PFSK-1 (cell line): ENCODE measurements around the gene REPIN1.

Experiments
- FOXP2 ChIP-seq: optimal IDR thresholded peaks from 2 replicates; pipeline ENCODE3; 2011; ENCODE audit warnings: borderline replicate concordance, control low read depth, inconsistent platforms; ENCODE audit not compliant: insufficient read depth; ENCODE audit errors: extremely low read length, extremely low read depth
- POLR2AphosphoS5 ChIP-seq: IDR thresholded peaks from 2 replicates; pipeline ENCODE4 v1.6.1; 2012; ENCODE audit warnings: low read depth, mild to moderate bottlenecking, control low read depth, low read length, moderate library complexity
- SIN3A ChIP-seq: IDR thresholded peaks from 2 replicates; pipeline ENCODE4 v1.6.1; 2012; ENCODE audit warnings: mild to moderate bottlenecking, low read length, moderate library complexity, borderline replicate concordance; ENCODE audit not compliant: insufficient read depth
- TAF1 ChIP-seq: IDR thresholded peaks from 2 replicates; pipeline ENCODE4 v1.6.1; 2012; ENCODE audit warnings: low read length, control low read depth, borderline replicate concordance; ENCODE audit not compliant: insufficient read depth
- TF ChIP-seq, protein P1 (sequence below), 2 experiments: IDR thresholded peaks; 2 replicates each; pipeline versions ENCODE4 v1.6.1 to v1.8.0; 2011 to 2012; ENCODE audit warnings: low read depth in 2 of 2, low read length in 2 of 2, control low read depth in 1 of 2, inconsistent platforms in 1 of 2, mild to moderate bottlenecking in 1 of 2, moderate library complexity in 1 of 2; ENCODE audit not compliant: insufficient read depth in 1 of 2

The REPIN1 gene

DNA sequence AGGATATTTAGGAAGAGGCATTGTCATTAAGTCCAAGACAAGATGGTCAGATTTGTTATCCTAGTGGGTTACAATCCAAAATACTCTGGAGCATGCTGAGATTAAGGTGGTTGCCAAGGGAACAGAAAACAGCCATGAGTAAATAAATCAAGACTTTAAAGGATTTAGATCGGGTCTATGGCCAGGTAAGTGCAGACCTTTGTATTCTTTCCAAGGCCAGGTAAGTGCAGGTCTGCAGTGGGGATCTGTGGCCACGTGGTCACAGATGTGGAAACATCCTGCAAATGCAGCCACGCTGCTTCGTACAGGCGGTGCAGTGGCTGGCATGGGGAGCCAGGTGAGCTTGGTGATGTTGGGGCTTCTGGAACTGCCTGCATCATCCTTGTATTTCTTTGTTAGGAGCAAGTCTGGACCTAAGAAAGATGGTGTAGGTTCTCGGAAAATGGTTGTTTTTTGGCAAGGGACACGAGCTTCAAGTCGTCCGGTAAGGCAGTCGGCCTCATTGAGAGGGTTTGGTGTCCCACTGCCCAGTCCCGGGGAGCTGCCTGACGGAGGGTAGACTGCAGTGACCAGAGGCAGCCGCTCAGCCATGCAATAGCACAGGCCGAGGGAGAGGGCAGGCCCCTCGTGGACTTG, 32.3 kb downstream of the REPIN1 start:
- TF ChIP-seq POLR2AphosphoS5: no peak
- TF ChIP-seq SIN3A: no peak
- no peak for TF ChIP-seq FOXP2
- TF ChIP-seq, protein P1, sequence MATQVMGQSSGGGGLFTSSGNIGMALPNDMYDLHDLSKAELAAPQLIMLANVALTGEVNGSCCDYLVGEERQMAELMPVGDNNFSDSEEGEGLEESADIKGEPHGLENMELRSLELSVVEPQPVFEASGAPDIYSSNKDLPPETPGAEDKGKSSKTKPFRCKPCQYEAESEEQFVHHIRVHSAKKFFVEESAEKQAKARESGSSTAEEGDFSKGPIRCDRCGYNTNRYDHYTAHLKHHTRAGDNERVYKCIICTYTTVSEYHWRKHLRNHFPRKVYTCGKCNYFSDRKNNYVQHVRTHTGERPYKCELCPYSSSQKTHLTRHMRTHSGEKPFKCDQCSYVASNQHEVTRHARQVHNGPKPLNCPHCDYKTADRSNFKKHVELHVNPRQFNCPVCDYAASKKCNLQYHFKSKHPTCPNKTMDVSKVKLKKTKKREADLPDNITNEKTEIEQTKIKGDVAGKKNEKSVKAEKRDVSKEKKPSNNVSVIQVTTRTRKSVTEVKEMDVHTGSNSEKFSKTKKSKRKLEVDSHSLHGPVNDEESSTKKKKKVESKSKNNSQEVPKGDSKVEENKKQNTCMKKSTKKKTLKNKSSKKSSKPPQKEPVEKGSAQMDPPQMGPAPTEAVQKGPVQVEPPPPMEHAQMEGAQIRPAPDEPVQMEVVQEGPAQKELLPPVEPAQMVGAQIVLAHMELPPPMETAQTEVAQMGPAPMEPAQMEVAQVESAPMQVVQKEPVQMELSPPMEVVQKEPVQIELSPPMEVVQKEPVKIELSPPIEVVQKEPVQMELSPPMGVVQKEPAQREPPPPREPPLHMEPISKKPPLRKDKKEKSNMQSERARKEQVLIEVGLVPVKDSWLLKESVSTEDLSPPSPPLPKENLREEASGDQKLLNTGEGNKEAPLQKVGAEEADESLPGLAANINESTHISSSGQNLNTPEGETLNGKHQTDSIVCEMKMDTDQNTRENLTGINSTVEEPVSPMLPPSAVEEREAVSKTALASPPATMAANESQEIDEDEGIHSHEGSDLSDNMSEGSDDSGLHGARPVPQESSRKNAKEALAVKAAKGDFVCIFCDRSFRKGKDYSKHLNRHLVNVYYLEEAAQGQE (IDR thresholded peaks at IDR 0.05; ENCODE audit: insufficient read depth in 1 of 2, low read depth in 2 of 2, low read length in 2 of 2): no peak
- no peak for TF ChIP-seq TAF1

DNA sequence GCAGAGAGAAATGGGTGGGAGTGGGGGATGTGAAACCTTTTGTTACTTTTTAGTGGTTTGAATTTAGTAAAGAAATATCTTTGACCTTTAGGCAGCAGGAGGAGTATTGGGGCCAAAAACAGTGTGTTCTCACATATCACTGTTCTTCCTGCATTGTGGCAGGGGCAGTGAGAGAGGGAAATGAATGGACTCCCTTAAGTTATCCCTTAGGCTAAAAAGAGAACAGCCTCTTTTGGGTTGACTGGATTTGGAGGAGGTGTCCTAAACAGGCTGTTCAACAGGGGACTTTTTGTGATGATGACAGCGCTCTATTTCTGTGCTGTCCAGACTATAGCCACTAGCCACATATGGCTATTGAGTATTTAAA, 32.8 kb downstream of the REPIN1 start:
- TF ChIP-seq TAF1 (no peak), POLR2AphosphoS5 (no peak), SIN3A (no peak), FOXP2 (no peak)
- TF ChIP-seq, protein P1 (IDR thresholded peaks at IDR 0.05; ENCODE audit: insufficient read depth in 1 of 2, low read depth in 2 of 2, low read length in 2 of 2): no peak

DNA sequence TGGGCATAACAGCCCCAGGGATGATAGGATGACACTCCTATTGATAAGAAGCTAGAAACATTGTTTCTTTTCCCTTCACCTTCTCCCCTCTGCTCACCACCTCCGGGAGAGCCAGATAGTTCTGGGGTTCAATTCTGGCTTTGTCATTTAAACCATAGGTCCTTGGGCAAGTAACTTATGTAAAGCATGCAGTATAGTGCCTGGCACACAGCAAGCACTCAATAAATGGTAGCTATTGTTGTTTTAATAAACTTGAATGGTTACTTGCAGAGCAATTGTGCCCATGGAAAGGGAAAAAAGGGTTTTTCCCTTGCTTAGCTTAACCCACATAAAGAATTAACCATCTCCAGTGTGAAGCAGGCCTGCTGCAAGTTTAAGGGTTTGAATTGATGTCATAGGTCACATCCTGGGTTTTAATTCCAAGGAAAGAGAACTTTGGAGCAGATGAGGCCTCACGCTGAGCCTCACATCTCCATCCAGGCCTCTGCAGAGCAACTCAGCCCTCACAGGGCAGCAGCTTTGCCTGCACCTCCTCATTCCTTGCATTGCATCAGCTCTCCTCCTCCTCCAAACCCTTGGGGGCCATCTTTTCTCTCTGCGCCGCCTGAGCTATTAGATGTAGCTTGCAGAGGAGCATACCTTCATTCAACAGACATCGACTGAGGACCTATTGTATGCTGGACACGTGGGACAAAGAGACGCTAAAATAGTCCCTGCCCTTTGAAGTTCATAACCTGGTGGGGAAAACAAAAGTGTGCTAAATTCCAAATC, 33.4 kb downstream of the REPIN1 start:
- TF ChIP-seq, protein P1 (IDR thresholded peaks at IDR 0.05; ENCODE audit: insufficient read depth in 1 of 2, low read depth in 2 of 2, low read length in 2 of 2): no peak

DNA sequence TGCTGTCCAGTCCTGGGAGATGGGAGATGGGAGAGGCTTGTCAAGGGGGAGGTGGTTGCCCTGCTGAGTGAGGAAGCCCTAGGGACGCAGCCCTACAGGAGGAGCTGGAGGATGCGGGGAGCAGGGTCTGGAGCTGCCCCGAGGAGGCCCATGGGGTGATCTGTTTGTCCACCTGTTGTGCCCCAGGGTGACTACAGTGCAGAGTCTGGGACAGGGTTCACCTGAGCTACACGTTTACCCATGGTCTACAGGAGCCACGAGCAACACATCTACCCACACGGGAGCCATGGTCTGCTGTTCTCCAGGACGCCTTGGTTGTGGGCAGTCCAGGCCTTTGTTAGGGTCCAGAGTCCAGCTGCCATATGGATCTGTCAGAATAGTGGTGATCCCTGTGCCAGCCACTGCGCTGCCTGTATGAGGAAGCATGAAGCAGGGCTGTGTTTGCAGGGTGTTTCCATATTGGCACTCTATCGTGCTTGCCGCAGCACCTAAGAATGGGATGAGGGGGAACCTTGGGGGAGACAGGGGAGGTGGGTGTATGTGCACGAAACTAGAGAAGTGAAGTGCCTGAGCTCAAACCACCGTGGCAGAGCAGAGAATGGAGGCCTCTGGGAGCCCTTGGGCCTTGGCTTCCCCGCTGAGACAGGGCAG, 34.2 kb downstream of the REPIN1 start:
- no peak for TF ChIP-seq SIN3A

DNA sequence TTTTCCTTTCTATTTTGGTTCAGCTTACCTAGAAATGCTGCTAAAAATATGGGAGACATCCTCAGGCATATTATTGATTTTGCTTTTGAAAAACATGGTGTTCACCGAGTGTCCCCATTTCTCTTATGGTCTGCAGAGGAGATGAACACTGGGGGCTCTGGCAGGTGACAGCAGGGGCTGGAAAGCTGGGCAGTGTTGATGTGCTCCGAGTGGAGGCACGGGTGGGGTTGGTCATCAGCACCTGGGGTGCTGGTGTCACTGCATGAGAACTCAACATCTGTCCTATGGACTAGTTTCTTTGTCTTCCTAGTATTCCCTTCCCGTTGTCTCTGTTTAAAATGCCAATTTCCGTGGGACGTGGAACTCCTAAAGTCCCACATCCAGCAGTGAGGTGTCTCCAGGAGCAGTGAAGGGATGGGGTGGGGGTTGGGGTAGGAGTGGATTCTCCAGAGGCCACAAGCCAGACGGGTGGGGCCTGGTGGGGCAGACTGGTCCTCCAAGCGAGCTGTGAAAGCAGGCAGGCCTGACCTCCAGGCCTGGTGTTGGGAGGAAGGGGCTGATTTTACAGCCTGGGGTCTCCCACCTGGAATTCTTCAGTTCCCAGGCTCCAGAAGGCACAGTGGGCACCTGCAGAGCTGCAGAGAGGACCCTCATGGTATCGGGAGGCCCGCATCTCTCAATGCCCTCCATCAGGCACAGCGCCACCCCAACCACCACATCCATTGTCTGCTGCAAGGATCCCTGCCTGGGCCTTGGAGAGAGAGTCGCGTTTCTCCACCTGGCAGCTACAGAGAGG, 35.0 kb downstream of the REPIN1 start:
- no peak for TF ChIP-seq POLR2AphosphoS5
- TF ChIP-seq TAF1: no peak
- TF ChIP-seq, protein P1 (IDR thresholded peaks at IDR 0.05; ENCODE audit: insufficient read depth in 1 of 2, low read depth in 2 of 2, low read length in 2 of 2): no peak
- no peak for TF ChIP-seq FOXP2
- TF ChIP-seq SIN3A: no peak
